GM19467 (cell line): Measurements from ENCODE around the gene PTGDR2.

Experiments used
- ATAC-seq: cut with Tn5 transposase; IDR thresholded peaks from one replicate; pipeline ENCODE4 v1.9.1; 2021; ENCODE audit warnings: mild to moderate bottlenecking, moderate library complexity; ENCODE audit not compliant: unreplicated experiment

PTGDR2 gene

DNA sequence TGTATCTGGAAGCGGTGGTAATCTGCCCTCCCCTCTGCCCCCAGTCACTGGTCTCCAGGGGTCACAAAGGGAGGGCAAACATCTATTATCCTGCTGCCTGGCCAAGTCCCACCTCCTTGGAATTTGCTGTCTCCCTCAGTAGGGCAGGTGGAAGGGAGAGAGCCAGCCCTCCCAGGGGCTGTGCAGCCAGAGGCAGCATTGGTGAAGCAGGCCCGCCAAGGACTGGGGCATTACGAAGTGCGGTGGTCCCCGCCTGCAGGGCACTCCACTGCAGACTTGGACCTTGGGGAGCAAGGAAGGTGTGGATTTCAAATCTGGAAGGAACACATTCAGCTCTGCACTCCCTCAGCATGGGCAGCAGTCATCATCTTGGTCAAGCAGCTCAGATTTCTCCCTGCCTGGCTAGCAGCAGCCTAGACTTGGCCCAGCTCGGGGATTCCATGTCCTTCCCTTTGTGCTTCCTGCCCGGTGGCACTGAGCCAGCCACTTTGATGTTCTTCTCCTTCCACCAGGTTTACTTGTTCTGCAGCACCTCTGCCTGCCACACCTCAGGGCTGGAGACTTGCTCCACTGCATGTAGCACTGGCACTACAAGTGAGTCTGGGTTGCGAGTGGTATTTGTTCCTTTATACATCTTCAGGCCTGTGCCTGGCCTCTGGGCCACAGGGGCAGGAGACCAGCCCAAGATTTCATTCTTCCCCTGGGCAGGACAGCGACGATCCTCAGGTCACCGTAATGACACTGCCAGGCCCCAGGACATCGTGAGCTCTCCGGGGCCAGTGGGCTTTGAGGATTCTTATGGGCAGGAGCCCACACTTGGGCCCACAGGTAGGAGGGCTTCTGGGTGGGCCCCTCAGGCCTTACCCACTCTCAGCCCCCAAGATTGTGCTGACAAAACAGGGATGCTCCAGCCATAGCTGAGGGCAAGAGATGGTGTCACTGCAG, 18.9 kb upstream of the PTGDR2 start:
- ATAC-seq: no peak

- no peak for ATAC-seq
Observed at GRCh38 chr11:60873533-60873932, 17.8 kb upstream of the PTGDR2 start.

DNA sequence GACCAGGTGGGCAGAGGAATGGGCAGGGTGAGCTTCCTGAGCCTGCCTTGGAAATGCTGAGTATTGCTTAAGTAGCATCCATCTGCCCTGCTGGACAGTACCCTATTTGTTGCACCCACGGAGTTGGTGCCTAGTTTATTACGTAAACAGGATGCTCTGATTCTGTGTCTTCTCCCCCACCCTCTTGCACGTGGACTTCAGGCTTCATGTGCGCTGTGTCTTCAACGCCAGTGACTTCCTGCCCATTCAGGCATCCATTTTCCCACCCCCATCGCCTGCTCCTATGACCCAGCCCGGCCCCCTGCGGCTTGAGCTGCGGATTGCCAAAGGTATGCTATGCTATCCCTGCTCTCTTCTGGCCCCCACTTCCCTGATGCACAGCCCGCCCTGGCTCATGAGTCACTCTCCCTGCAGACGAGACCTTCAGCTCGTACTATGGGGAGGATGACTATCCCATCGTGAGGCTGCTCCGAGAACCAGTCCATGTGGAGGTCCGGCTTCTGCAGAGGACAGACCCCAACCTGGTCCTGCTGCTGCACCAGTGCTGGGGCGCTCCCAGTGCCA, 17.3 kb upstream of the PTGDR2 start:
- ATAC-seq: no peak

GRCh38 chr11:60872124-60872960, 16.6 kb upstream of the PTGDR2 start:
- ATAC-seq: no peak

GRCh38 chr11:60871378-60872061, 15.8 kb upstream of the PTGDR2 start:
- no peak for ATAC-seq

GRCh38 chr11:60870733-60871377, 15.1 kb upstream of the PTGDR2 start:
- ATAC-seq: no peak

- ATAC-seq: no peak
Observed at GRCh38 chr11:60870276-60870675, 14.5 kb upstream of the PTGDR2 start.

DNA sequence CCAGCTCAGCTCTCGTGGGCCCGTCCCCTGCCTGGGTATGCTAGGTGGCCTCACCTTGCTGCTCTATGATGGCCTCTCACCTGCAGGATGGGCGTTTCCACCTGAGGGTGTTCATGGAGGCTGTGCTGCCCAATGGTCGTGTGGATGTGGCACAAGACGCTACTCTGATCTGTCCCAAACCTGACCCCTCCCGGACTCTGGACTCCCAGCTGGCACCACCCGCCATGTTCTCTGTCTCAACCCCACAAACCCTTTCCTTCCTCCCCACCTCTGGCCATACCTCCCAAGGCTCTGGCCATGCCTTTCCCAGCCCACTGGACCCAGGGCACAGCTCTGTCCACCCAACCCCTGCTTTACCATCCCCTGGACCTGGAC, 13.7 kb upstream of the PTGDR2 start:
- ATAC-seq: no peak

DNA sequence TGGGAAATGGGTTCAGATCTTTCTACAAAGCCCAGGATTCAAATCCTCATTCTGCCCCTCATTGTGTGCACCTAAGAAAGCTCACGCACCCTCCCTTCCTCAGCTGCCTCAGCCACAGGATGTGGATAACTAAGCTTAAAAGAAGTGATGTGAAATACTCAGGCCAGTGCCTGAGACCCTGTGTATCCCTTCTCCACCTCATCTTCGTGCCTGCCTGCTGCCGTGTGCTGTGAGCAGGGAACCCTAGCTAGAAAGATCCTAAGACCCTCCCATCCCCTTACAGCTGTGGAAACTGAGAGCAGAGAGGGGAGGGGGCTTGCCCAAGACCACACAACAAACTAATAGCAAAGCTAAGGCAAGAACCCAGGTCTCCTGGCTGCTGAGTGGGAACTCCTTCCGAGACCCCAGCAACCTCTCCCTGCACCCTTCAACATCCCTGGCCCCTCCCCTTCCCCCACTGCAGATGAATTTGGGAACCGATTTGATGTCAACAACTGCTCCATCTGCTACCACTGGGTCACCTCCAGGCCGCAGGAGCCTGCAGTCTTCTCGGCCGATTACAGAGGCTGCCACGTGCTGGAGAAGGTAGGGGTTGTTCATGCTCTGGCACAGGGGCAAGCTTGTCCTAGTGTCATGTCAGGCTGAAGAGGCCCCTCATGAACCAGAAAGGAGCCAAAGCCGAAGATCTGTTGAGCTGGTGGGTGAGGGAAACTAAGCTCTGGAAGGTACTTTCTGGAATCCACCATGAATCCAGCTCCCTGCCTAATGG, 13.1 kb upstream of the PTGDR2 start:
- no peak for ATAC-seq

GRCh38 chr11:60867871-60868681, 12.3 kb upstream of the PTGDR2 start:
- no peak for ATAC-seq

GRCh38 chr11:60866911-60867870, 11.4 kb upstream of the PTGDR2 start, which contains the start of gene ZP1:
Gene ZP1 (plus strand): TSS chr11:60867542. CDS start chr11:60867562, 20 bp downstream.
- ATAC-seq: no peak

GRCh38 chr11:60864856-60865513, 9.2 kb upstream of the PTGDR2 start:
- no peak for ATAC-seq

DNA sequence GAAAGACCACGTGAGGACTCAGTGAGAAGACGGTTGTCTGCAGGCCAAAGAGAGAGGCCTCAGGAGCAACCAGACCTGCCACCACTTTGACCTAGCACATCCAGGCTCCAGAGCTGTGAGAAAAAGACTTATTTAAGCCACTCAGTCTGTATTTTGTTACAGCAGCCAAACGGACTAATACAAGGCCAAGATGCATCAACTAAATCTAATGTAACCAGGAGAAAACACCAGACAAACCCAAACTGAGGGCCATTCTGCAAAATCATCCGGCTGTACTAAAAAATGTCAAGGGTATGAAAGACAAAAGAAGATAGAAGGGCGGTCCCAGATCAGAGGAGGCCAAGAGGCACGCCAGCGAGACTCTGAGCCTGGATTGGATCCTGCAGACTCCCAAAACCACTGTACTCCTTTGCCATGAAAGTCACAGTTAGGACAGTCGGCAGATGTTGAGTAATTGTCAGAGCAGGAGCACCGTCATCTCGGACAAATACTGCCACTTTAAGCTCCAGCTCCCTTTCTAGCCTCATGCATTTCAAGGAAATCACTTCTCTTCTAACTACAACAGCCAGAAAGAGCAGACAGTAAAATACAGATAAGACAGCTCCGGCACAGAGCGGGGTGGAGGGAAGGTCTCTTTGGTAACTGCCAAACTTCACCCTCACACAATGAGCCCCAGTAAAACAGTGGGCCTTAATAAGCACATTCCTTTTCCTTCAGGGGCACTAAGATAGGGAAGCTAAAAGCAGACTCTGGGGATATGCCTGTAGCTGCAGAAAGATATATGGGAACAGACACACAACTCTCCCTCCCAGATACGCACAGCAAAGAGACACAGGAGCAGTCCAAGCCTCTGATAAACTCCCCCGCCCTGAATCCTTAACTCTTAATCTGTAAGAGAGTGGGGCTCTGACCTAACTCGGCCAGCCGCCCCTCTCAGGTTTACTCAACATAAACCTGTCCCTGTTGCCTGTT, 8.1 kb upstream of the PTGDR2 start:
- ATAC-seq: no peak

DNA sequence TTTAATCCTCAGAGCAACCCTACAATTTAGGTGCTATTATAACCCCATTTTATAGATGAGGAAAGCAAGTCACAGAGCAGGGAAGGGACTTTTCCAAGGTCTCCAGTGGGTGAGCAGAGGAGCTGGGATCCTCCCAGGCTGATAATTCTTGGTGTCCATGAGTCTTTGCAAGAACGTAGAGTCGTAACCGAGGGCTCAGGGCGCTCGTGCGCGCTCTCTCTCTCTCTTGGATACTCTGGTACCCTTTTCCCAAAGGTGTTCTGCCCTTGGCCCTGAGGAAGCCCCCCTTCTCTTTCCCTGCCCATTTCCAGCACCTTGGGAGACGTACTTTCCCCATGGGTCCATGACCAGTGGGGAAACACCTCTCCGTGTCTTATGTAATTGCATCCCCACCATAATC, 6.4 kb upstream of the PTGDR2 start:
- no peak for ATAC-seq

DNA sequence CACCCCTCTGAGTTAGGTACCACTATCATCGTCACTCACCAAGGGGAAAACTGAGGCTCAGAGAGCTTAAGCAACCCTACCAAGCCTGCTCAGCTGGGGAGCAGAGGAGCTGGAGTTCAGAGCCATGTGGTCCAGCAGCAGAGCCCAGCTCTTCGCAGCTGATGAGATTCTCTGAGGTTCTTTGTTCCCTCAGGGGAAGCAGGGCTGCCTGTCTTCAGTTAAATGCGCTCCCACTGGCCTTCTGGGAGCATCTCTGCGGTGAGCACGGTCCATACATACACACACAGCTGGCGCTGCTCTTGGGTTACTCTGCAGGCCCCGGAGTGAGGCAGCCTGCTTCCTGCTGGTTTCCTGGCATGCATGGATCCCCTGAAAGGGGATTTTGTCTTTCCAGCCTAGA, 5.2 kb upstream of the PTGDR2 start:
- ATAC-seq: no peak
